ENCODE measurements around the gene C16orf96.

The C16orf96 gene

DNA sequence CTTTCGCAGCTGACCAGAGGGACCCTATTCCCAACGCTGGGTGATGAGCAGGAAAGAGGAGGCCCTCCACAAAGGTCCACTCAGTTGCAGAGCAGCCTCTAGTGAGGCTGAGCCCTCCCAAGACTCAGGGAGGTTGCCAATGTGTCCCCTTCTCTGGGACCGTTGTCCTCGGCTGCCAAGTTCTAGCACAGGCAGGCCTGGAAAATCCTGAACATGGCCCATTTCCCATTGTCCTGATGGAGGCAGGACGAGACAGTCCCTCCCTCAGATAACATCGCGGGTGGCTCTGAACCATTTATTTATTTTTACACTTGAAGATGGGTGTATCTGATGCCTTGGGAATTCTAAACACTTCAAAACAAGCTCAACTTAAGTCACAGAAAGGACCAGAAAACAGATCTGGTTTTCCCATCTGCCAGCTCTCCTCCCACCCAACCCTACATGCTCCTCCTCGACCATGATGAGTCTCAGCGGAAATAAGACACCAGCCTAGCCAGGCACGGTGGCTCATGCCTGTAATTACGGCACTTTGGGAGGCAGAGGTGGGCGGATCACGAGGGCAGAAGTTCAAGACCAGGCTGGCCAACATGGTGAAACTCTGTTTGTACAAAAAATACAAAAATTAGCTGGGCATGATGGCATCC lies 30.4 kb upstream of the C16orf96 start:
- TF ChIP-seq, protein P1, sequence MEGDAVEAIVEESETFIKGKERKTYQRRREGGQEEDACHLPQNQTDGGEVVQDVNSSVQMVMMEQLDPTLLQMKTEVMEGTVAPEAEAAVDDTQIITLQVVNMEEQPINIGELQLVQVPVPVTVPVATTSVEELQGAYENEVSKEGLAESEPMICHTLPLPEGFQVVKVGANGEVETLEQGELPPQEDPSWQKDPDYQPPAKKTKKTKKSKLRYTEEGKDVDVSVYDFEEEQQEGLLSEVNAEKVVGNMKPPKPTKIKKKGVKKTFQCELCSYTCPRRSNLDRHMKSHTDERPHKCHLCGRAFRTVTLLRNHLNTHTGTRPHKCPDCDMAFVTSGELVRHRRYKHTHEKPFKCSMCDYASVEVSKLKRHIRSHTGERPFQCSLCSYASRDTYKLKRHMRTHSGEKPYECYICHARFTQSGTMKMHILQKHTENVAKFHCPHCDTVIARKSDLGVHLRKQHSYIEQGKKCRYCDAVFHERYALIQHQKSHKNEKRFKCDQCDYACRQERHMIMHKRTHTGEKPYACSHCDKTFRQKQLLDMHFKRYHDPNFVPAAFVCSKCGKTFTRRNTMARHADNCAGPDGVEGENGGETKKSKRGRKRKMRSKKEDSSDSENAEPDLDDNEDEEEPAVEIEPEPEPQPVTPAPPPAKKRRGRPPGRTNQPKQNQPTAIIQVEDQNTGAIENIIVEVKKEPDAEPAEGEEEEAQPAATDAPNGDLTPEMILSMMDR (IDR thresholded peaks at IDR 0.05; ENCODE audit: low read depth, low read length): no peak
- DNase-seq (ENCODE audit: extremely low read depth, low read depth): no peak

DNA sequence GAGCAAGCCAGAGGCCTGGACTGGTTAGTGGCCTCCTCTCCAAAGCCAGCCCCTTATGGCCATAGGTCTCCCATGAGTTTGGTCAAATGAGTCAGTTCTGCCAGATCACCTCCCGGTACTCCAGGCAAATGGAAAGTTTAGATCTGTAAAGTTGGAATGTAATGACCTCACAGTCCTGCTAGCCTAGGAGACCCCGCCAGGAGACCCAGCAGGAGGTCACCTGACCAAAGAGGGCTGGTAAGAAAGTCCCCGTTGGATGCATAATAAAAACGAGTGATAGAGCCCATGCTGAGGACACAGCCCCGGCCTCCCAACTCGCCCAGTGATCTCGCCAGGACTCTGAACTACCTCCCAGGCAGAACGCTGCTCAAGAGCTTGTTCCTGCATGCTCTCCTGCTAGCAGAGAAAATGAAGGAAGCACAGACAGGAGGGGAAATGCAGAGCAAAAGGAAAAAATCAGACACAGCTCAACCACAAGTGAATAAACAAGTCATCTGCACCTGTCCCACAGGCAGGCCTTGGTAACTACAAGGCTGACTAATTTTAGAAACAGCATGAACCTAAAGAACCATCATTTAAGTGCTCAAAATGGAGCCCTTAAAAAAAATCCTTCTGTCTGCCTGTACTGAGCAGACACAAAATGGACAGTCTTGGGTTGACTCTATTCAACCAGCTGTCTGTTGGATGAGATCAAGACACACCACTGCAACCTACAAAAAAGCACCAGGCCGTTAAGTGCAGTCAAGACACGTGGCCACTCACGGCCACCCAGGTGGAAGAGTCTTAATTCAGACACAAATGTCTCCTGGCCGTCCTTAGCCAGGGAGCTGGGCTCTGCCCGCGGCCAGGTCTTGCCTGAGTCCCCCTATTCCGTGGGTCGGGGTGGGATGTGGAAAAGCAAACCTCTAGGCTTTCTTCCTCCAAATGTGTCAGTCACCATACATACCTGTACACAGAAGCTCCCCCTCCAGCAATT lies 26.8 kb upstream of the C16orf96 start:
- TF ChIP-seq, protein P1 (IDR thresholded peaks at IDR 0.05; ENCODE audit: low read depth, low read length): no peak
- no peak for DNase-seq (ENCODE audit: extremely low read depth, low read depth)

DNA sequence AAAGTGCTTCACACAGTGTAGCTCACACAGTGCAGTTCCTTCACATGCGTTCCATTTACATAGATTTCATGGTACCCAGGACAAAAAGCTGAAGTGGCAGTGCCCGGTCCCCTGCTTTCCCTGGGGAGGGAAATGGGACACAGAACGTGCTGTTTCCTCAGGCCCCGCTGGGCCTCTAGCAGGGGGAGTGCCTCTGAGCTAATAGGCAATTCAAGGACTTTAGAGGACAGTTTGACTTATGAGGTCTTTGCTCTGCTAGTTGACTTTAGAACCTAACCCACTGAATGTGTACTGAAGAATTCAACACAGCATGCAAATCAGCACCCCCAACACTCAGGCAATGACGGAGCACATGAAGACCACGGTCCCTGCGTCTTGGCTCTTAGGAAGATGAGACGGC lies 24.3 kb upstream of the C16orf96 start:
- no peak for DNase-seq (ENCODE audit: extremely low read depth, low read depth)
- TF ChIP-seq, protein P1 (IDR thresholded peaks at IDR 0.05; ENCODE audit: low read depth, low read length): no peak

DNA sequence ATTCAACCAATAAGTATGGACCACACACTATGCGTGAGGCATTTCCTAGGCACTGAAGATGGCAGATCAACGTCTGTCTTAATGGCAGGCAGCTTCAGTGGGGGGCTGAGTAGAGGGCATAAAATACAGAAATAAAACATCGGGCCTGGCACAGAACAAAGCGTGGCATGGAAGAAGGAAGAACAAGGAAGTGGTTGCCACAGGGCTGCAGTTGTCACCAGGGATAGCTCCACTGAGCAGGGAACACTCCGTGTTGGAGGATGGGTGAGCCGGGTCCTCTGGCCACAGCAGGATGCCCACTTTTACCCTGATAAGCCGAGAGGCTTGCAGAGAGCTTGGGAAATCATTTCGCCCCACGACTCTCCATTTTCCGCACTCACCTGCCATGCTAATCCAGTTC lies 23.9 kb upstream of the C16orf96 start:
- DNase-seq (ENCODE audit: extremely low read depth, low read depth): no peak
- TF ChIP-seq, protein P1 (IDR thresholded peaks at IDR 0.05; ENCODE audit: low read depth, low read length): no peak

DNA sequence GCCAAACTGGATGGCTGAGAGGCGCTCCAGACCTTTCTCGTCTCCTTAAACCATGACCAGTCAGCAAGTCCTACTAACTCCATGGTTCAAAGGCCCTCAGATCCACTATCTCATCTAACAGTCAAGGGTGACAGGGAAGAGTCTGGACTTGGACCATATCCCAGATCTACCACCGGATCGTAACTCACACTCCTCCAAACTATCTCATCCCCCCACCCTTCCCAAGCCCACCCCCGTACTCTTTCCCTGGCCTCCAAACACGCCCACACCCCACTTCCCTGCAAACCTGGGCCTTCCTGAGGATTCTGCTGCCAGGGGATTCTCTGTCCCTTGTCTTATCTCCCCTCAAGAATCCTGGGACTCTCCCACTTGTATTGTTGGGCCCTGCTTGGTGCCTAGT lies 22.6 kb upstream of the C16orf96 start:
- DNase-seq (ENCODE audit: extremely low read depth, low read depth): no peak
- TF ChIP-seq, protein P1 (IDR thresholded peaks at IDR 0.05; ENCODE audit: low read depth, low read length): no peak

DNA sequence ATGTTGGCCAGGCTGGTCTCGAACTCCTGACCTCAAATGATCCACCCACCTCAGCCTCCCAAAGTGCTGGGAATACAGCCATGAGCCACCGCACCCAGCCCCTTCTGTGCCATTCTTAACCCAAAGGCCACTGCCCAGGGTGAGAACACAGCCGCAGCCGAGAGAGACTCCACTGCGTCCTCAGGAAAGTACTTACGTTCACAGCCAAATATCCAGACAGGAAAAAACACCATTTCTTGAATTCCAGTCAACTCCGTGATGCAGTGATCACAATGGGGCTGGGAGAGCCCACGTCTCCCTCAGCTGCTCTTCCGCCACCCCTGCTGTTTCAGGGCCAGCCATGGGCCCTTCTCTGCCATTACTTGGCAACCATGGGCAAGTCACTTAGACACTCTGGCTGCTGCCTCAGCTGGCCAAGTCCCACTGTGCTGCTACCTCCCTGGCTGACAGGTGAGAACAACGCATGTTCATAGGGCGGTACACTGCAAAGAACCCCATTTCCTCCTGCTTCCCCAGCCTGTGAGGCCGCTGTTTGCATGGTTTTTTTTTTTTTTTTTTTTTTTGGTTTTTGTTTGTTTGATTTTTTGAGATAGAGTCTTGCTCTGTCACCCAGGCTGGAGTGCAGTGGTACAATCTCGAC lies 21.9 kb upstream of the C16orf96 start:
- TF ChIP-seq, protein P1 (IDR thresholded peaks at IDR 0.05; ENCODE audit: low read depth, low read length): no peak
- DNase-seq (ENCODE audit: extremely low read depth, low read depth): no peak

All from AG09319 (cell line).